K562 (cell line): ENCODE measurements around the gene PHF3. TPM values are rescaled to one million over a fixed set of nuclear protein-coding genes. Genes with fewer than 3 reads are reported as not detected.
"Not testable (repeated sequence)": the region's sequence is repeated elsewhere in the genome, so short reads cannot be mapped to it uniquely, and the experiment has no call there.

ENCODE experiments used
- ATAC-seq: fragments of 200-7000 bp; cut with Tn5 transposase; 3 replicates; pipeline ENCODE4 v1.9.1; 2020; ENCODE audit warnings: moderate library complexity
- BruUV-seq: library from RNA; stranded (reverse); fragments of 400-500 nt; replicated peaks from 2 replicates; lab custom pipeline; 2021; lab: Mats Ljungman, UMichigan
- CTCF ChIA-PET: fragments of 300-600 bp; formaldehyde crosslinking; extraction: SDS; loops from one replicate; lab custom pipeline; 2021; ENCODE audit warnings: low intra/inter-chr PET ratio; lab: Yijun Ruan, JAX
- POLR2A ChIA-PET: fragments of 300-600, 350-650 bp; sonication (Branson Sonifier 250); formaldehyde crosslinking; extraction: SDS; loops from one replicate; lab custom pipeline; 2021; ENCODE audit warnings: antibody characterized with exemption, inconsistent platforms; lab: Yijun Ruan, JAX
- DNase-seq, 4 experiments: peaks; one replicate each; pipeline versions ENCODE4 v3.0.0 to v3.0.0-alpha.2; 2011 to 2018; ENCODE audit warnings: low spot score in 3 of 4, mixed read lengths in 3 of 4; ENCODE audit errors: extremely low read depth in 1 of 4
- FAIRE-seq: peaks from 2 replicates; lab custom pipeline; 2011; peaks lifted over from hg19 to GRCh38; lab: Jason Lieb, UNC
- H2AFZ ChIP-seq: 2 replicates; pipeline ENCODE4 v1.6.0; 2011; ENCODE audit warnings: low read depth, low read length, control low read depth, inconsistent platforms
- H3K27ac ChIP-seq: fragments of 200-600 bp; 3 replicates; pipeline ENCODE4 v1.8.0; 2011; ENCODE audit warnings: low read depth, mild to moderate bottlenecking, control low read depth, inconsistent platforms, low read length, moderate library complexity, mixed read lengths; ENCODE audit errors: extremely low read depth
- H3K27me3 ChIP-seq, 2 experiments: fragments of 300-600 bp in 1 of 2; 2 replicates in 1 of 2; 3 replicates in 1 of 2; pipeline versions ENCODE4 v1.6.0 to v1.8.0; 2011; ENCODE audit warnings: inconsistent platforms in 2 of 2, low read length in 2 of 2, mild to moderate bottlenecking in 1 of 2, mixed read lengths in 1 of 2, moderate library complexity in 1 of 2; ENCODE audit not compliant: control insufficient read depth in 2 of 2, insufficient read depth in 2 of 2
- H3K36me3 ChIP-seq: fragments of 300-600 bp; 3 replicates; pipeline ENCODE4 v1.8.0; 2011; ENCODE audit warnings: mild to moderate bottlenecking, low read length, inconsistent platforms; ENCODE audit not compliant: control insufficient read depth, insufficient read depth
- H3K4me1 ChIP-seq, 2 experiments: fragments of 200-600 bp in 1 of 2; replicated peaks in 1 of 2; 2 replicates in 1 of 2; 3 replicates in 1 of 2; pipeline versions ENCODE4 v1.5.1 to v1.8.0; 2011; ENCODE audit warnings: inconsistent platforms in 2 of 2, low read length in 2 of 2, mild to moderate bottlenecking in 1 of 2, mixed read lengths in 1 of 2, moderate library complexity in 1 of 2; ENCODE audit not compliant: control insufficient read depth in 2 of 2, insufficient read depth in 2 of 2
- H3K4me2 ChIP-seq: 2 replicates; pipeline ENCODE4 v1.6.1; 2011; ENCODE audit warnings: low read length, control low read depth, inconsistent platforms, mixed read lengths; ENCODE audit not compliant: insufficient read depth
- H3K4me3 ChIP-seq: fragments of 200-600 bp; sonication (generic), shearing (Covaris generic); 2 replicates; pipeline ENCODE4 v1.5.1; 2016; ENCODE audit warnings: control low read depth, inconsistent platforms
- H3K79me2 ChIP-seq: fragments of 200-600 bp; 3 replicates; pipeline ENCODE4 v1.8.0; 2011; ENCODE audit warnings: low read length, inconsistent platforms; ENCODE audit not compliant: control insufficient read depth, insufficient read depth
- H3K9ac ChIP-seq, 2 experiments: 2 replicates each; pipeline versions ENCODE4 v1.6.0 to v1.6.1; 2011; ENCODE audit warnings: low read depth in 2 of 2, low read length in 2 of 2, control low read depth in 1 of 2, inconsistent platforms in 1 of 2, mild to moderate bottlenecking in 1 of 2, mixed read lengths in 1 of 2; ENCODE audit not compliant: insufficient read depth in 1 of 2
- H3K9me1 ChIP-seq: one replicate; pipeline ENCODE4 v1.6.0; 2011; ENCODE audit warnings: inconsistent platforms, mild to moderate bottlenecking, low read length, moderate library complexity; ENCODE audit not compliant: control insufficient read depth, insufficient read depth
- H3K9me3 ChIP-seq: replicated peaks from 2 replicates; pipeline ENCODE4 v1.5.1; 2011; ENCODE audit warnings: low read depth, low read length, inconsistent platforms; ENCODE audit not compliant: control insufficient read depth, insufficient read depth
- H4K20me1 ChIP-seq: replicated peaks from 2 replicates; pipeline ENCODE4 v1.6.1; 2011; ENCODE audit warnings: low read length, inconsistent platforms, mixed read lengths; ENCODE audit not compliant: control insufficient read depth, insufficient read depth
- BCL6 ChIP-seq: fragments of 250-450 bp; sonication (Bioruptor Pico); IDR thresholded peaks from 2 replicates; pipeline ENCODE4 v1.4.0; 2020
- HOXB6 ChIP-seq: fragments of 250-450 bp; sonication (Bioruptor Pico); IDR thresholded peaks from 2 replicates; pipeline ENCODE4 v1.5.1; 2022; ENCODE audit warnings: mild to moderate bottlenecking, borderline replicate concordance
- MEF2D ChIP-seq: conservative IDR thresholded peaks from 2 replicates; pipeline ENCODE4 v1.6.1; 2016; ENCODE audit warnings: low read depth, missing genetic modification characterization, missing compliant biosample characterization
- NEUROD1 ChIP-seq: fragments of 150-350 bp; IDR thresholded peaks from 2 replicates; pipeline ENCODE4 v1.6.1; 2014; ENCODE audit warnings: borderline replicate concordance, low read length, low read depth; ENCODE audit not compliant: partially characterized antibody
- NUFIP1 ChIP-seq: fragments of 450-650 bp; IDR thresholded peaks from 2 replicates; pipeline ENCODE4 v1.6.1; 2018; ENCODE audit not compliant: partially characterized antibody
- SRSF1 ChIP-seq: fragments of 200-400 bp; formaldehyde crosslinking; IDR thresholded peaks from 2 replicates; pipeline ENCODE4 v1.6.1; 2017; ENCODE audit warnings: mild to moderate bottlenecking, low read depth, low read length, moderate library complexity
- TAL1 ChIP-seq: fragments of 450-650 bp; IDR thresholded peaks from 2 replicates; pipeline ENCODE4 v1.6.1; 2016; ENCODE audit warnings: mild to moderate bottlenecking
- ZBTB8A ChIP-seq: fragments of 450-650 bp; IDR thresholded peaks from 2 replicates; pipeline ENCODE4 v1.6.1; 2018; ENCODE audit warnings: mild to moderate bottlenecking, moderate library complexity; ENCODE audit not compliant: partially characterized antibody
- ZNF79 ChIP-seq: fragments of 250-450 bp; sonication (Bioruptor Pico); IDR thresholded peaks from 2 replicates; pipeline ENCODE4 v1.4.0; 2020; ENCODE audit warnings: low read depth, mild to moderate bottlenecking, moderate library complexity
- WGBS: fragments of 100-300 bp; shearing (Covaris generic); methylation state at CpG from one replicate; pipeline ENCODE4 v1.1.6; 2016; ENCODE audit warnings: low coverage, mixed read lengths; ENCODE audit not compliant: insufficient coverage; ENCODE audit errors: missing lambda C conversion rate; 5-methylcytosine and 5-hydroxymethylcytosine counted together
- in situ Hi-C: fragments of 300-500 bp; cut with MboI; formaldehyde crosslinking; loops from 4 replicates; pipeline ENCODE4 v1.15.0; 2018; ENCODE audit warnings: inconsistent platforms, mixed read lengths
- intact Hi-C: fragments of 100-400 bp; cut with micrococcal nuclease; formaldehyde crosslinking; loops from 2 replicates; pipeline ENCODE4 v1.14.2; 2022
- polyA plus RNA-seq, 8 experiments: library from polyadenylated mRNA; depleted of rRNA in 4 of 8; stranded (reverse) in 5 of 8; unstranded in 3 of 8; fragments of >200 nt; fragmentation: Nextera tagmentation in 2 of 8; fragmentation: Illumina TruSeq in 1 of 8; extraction: Ambion mirVana in 2 of 8; extraction: Trizol in 1 of 8; gene quantifications; 2 replicates each; pipeline versions ENCODE4 v1.2.1 to v1.2.3, GENCODE V29; 2011 to 2014; ENCODE audit warnings: inconsistent platforms in 1 of 8, missing spikeins in 1 of 8
- total RNA-seq, 7 experiments: library from RNA; depleted of rRNA in 6 of 7; stranded (reverse); fragments of >200 nt in 6 of 7; fragmentation: Illumina TruSeq in 2 of 7; extraction: Trizol in 2 of 7; gene quantifications; 2 replicates each; pipeline versions ENCODE4 v1.2.1 to v1.2.3, GENCODE V29; 2011 to 2021; ENCODE audit warnings: low replicate concordance in 1 of 7

Gene PHF3
- total and polyA plus RNA-seq, 9 of the 15 experiments (the other 6 are each of a cell fraction or from before 2014, with no cell fraction given): 8.1 to 51.2 (median 30.9) TPM

DNA sequence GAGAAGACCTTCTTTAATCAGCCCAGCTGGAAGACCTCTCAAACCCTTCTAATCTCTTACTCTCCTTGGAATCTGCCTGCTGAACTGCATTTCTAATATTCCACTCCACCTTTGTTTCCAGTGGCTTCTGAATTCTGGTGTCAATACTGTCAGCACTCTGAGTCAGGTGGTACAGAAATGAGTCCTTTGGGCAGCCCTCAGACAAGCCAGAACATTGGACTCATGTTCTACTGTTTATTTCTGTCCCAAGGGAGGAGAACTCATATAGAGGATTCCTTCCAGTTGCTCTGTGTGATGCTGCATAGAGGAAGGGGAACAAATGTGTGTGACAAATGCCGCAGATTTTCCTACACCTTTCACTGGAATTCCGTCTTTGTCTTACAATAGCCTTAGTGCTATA is 114.8 kb downstream of the PHF3 start:
- CTCF ChIA-PET: no interaction called here
- Histone ChIP-seq H3K4me3 (no peak overlapping the region), H3K27me3 (no peaks in the 10 kb centered on the region), H3K4me2 (no peak overlapping the region), H3K36me3 (no peaks in the 10 kb centered on the region), H2AFZ (no peak overlapping the region), H3K9me3 (no peaks in the 10 kb centered on the region), H4K20me1 (no peaks in the 10 kb centered on the region), H3K4me1 (no peaks in the 10 kb centered on the region), H3K27ac (no peak overlapping the region), H3K9ac (no peak overlapping the region), H3K9me1 (no peaks in the 10 kb centered on the region), H3K79me2 (no peaks in the 10 kb centered on the region)
- FAIRE-seq: no peak
- TF ChIP-seq NUFIP1: no peak
- TF ChIP-seq TAL1: no peak
- TF ChIP-seq MEF2D: no peak
- no peak for TF ChIP-seq NEUROD1
- no peak for TF ChIP-seq ZNF79
- TF ChIP-seq SRSF1: no peak
- no peak for TF ChIP-seq HOXB6
- TF ChIP-seq ZBTB8A: no peak
- no peak for TF ChIP-seq BCL6 (CRISPR knock-in tag)
- intact Hi-C loops: no loop called here
- 0% methylated on average over 2 of the region's 2 CpGs for WGBS
- ATAC-seq: no peak
- in situ Hi-C loops: no loop called here
- BruUV-seq: no TSS peak
- POLR2A ChIA-PET: no interaction called here
- no peak for DNase-seq

DNA sequence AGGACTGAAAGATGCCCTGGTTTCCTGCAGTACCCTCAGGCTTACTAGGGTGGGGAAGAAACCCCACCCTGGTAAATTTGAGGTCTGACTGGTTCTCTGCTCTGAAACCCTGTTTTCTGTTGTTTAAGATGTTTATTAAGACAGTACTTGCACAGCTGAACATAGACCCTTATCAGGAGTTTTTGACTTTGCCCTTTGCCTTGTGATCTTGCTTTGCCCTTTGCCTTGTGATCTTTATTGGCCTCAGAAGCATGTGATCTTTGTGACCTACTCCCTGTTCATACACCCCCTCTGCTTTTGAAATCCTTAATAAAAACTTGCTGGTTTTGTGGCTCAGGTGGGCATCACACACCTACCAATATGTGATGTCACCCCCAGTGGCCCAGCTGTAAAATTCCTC is 121.7 kb downstream of the PHF3 start:
- DNase-seq, H3K27me3 ChIP-seq, in situ Hi-C loops, H3K4me2 ChIP-seq, H3K4me1 ChIP-seq, FAIRE-seq, intact Hi-C loops, H3K9me1 ChIP-seq, H3K36me3 ChIP-seq, H4K20me1 ChIP-seq, POLR2A ChIA-PET, BruUV-seq, H3K79me2 ChIP-seq, H3K27ac ChIP-seq, H3K9ac ChIP-seq, H3K4me3 ChIP-seq, ATAC-seq, H2AFZ ChIP-seq, H3K9me3 ChIP-seq: not testable (repeated sequence)
- CTCF ChIA-PET: interaction anchor here (0.6 kb wide), 1 partner anchor 287 kb away, joined by 3 read pairs; no protein-coding TSS in a partner anchor
